WI38 (cell line): ENCODE measurements around the gene EME1.

Experiments
- H3K4me3 ChIP-seq: 2 replicates; pipeline ENCODE4 v1.5.1; 2011; ENCODE audit warnings: low read depth, mild to moderate bottlenecking, control low read depth, low read length
- TF ChIP-seq, protein P1 (sequence below): IDR thresholded peaks from 2 replicates; pipeline ENCODE4 v1.5.1; 2012; ENCODE audit warnings: low read depth, mild to moderate bottlenecking, control low read depth, low read length

EME1 gene

DNA sequence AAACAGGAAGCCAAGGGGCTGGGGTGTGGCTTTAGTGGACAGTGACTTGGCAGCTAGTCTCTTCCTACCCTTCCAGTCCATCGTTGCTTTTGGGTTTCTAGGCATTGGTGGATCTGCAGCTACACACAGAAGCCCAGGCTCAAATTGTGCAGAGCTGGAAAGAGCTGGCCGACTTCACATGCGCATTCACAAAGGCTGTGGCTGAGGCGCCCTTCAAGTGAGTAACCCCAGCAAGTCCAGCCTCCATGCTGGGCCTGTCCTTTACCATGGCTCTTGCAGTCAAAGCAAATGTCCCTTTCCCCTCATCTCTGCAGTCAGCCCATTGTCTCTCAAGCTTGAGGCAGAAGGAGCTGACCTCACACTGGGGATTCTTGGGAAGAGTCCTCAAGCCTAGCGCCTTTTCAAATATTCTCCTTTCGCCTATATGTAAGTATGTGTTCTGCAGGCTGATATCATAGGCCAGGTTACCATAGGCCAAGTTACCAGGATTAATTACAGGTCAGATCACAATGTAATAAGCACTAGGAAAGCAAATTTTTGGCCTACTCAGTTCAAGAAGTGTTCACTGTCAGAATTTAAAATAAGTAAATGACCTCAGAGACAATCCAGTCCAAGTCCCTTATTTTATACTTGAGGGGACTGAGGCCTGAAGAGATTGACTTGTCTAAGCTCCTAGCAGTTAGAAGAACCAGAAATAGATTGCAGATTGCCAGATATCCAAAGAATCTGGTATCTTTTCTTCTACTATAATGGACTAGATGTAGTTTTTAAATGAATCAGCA is 6.5 kb downstream of the EME1 start:
- TF ChIP-seq, protein P1, sequence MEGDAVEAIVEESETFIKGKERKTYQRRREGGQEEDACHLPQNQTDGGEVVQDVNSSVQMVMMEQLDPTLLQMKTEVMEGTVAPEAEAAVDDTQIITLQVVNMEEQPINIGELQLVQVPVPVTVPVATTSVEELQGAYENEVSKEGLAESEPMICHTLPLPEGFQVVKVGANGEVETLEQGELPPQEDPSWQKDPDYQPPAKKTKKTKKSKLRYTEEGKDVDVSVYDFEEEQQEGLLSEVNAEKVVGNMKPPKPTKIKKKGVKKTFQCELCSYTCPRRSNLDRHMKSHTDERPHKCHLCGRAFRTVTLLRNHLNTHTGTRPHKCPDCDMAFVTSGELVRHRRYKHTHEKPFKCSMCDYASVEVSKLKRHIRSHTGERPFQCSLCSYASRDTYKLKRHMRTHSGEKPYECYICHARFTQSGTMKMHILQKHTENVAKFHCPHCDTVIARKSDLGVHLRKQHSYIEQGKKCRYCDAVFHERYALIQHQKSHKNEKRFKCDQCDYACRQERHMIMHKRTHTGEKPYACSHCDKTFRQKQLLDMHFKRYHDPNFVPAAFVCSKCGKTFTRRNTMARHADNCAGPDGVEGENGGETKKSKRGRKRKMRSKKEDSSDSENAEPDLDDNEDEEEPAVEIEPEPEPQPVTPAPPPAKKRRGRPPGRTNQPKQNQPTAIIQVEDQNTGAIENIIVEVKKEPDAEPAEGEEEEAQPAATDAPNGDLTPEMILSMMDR: no peak
- no peak overlapping the region for H3K4me3 ChIP-seq

DNA sequence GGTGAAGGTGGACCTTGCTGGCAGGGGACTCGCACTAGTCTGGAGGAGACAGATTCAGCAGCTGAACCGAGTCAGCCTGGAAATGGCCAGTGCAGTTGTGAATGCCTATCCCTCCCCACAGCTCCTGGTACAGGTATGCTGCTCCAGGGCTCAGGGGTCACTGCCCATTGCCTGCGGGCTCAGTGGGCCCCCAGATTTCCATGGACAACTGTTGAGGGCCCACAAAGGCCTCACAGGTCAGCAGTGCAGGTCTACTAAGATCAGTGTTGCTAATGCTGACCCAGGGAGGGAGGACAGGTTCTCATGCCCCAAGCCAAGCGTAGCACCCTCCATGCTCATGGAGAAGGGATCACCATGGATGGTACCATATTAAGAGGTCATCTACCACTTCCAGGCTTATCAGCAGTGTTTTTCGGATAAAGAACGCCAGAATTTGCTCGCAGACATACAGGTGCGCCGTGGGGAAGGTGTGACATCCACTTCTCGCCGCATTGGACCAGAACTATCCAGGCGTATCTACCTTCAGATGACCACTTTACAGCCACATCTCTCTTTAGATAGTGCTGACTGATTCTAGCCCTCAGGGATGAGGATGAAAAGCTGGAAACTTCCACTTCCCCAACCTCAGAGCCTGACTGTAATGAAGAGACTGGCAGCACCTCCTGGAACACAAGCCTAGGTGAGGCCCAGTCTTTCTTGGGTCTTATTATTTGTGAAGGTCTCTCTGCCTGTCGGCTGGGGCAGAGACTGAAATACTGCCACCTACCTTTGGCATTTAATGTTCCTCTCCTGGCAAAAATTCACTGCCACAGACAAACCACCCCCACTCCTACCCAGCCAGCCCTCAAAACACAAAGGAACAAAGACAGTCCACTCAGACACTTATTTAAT is 7.6 kb downstream of the EME1 start:
- TF ChIP-seq, protein P1: no peak
- H3K4me3 ChIP-seq: no peak overlapping the region

DNA sequence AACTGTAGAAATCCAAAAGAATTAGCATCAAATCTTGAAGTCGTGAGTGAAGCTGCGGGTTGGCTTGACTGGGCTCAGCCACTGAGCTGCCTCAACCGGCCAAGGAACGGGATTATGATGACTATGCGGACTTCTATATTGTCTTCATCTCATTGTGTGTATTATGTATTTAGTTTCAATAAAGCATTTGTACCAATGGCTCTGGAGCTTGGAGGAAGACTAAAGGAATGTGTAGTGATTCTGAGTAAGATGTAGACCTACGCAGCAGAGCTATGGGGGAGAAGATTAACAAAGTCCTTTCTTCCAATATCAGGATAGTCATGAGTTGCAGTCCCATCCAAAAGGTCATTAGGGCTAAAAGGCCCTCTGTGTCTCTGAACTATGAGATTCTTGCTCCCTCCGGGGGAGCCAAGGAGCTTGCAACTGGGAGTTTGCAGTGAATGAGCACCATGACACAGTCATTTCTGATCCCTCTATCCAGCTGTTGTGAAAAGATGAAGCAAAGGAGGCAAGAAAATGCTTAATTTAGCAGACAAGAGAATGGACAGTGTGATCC is 8.3 kb downstream of the EME1 start:
- TF ChIP-seq, protein P1: no peak
- no peak overlapping the region for H3K4me3 ChIP-seq

DNA sequence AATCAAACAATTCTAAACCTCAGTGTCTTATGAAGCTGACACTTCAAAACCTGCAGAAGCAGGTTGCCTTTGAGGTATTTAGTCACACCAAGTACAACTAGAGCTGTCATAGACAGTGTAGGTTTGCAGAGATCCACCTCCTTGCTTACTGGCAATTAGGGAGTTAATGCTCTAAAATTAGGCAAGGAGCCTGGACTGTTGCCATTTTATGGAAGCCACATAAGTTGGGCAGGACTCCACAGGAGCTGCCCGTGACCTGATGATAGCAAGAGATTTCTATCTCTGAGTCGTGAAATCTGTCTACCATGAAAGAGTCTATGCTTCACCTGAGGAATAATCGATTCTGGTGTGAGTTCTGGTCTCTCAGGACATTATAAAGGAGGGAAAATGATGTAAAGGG is 8.9 kb downstream of the EME1 start:
- TF ChIP-seq, protein P1: no peak
- no peak overlapping the region for H3K4me3 ChIP-seq

DNA sequence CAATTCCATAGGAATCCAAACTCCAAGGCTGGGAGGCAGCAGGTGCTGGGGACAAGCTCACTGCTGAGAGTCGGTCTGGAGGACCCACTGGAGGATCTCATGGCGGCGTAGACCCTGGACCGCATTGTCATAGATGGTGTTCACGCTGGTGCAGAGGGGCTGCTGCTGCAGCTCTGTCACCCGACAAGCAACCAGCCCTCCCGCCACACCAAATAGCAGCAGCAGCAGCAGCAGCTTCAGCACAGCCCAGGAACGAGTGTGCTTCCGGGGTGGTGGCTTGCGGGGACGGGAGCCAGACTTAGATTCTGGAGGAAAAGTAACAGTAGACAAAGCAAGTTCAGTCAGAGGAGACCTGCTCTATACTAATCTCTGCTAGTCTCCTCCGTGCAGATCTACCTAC is 9.9 kb downstream of the EME1 start:
- TF ChIP-seq, protein P1: no peak
- H3K4me3 ChIP-seq: no peak overlapping the region

DNA sequence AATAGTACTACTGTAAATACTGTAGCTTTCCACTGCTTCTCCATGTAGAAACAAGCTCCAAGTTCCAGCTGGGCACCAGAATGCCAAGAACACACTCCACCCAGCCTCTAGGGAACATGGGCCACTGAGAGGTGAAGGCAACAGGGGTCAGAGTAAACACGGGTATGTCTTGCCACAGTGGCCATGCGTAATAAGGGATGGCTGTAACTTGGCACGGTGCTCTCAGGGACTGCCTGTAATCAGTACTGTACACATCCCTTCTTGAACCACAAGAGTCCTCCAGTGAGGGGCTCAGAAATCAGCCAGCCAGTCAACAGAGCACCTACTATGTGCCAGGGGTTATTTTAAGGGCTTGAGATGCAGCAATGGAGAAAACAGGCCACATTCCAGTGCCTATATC is 13.5 kb downstream of the EME1 start:
- TF ChIP-seq, protein P1: no peak
- no peak overlapping the region for H3K4me3 ChIP-seq
